Suppressor macrophage treated with lipopolysaccharide for 4 hours (primary cell): ENCODE data around the gene HIVEP3.

ENCODE experiments used
- DNase-seq: peaks from one replicate; pipeline ENCODE4 v3.0.0-alpha.2; 2020

Gene HIVEP3

GRCh38 chr1:41622859-41623732 lies 295.6 kb downstream of the HIVEP3 start:
- DNase-seq = no peak

DNA sequence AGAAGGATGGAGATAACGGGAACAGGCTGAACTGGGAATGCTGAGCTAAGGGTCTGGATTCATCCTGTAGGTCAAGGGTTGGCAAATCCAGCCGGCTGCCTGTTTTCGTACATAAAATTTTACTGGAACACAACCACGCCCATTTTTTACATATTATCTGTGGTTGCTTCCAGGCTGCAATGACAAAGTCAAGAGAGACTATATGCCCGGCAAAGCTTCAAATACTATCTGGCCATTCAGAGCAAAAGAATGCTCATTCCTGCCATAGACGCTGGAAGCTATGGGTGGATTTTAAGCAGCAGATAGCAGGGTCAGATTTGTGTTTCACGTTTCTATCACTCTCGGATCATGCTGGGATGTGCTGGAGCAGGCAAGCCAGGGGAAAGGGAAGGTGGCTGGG lies 296.3 kb downstream of the HIVEP3 start:
- no peak for DNase-seq

DNA sequence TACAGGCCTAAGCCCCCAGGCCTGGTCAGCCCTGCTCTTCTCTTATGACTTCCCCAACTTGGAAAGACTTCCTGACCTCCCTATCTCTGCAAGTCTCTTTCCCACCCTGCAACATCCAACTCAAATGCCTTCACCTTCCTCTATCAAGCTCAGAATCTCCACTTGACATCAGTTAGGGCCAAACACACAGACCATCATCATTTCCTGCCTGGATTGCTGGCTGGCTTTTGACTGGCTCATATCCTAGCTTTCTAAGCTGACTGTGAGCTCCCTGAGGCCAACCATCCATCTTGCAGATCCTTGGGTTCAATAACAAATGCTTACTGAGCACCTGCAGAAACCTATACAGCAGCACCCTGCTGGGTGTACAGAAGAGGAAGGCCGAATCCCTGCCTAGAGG lies 296.9 kb downstream of the HIVEP3 start:
- no peak for DNase-seq

- DNase-seq = no peak
These were observed 297.5 kb downstream of the HIVEP3 start for GRCh38 chr1:41621256-41621655.

DNA sequence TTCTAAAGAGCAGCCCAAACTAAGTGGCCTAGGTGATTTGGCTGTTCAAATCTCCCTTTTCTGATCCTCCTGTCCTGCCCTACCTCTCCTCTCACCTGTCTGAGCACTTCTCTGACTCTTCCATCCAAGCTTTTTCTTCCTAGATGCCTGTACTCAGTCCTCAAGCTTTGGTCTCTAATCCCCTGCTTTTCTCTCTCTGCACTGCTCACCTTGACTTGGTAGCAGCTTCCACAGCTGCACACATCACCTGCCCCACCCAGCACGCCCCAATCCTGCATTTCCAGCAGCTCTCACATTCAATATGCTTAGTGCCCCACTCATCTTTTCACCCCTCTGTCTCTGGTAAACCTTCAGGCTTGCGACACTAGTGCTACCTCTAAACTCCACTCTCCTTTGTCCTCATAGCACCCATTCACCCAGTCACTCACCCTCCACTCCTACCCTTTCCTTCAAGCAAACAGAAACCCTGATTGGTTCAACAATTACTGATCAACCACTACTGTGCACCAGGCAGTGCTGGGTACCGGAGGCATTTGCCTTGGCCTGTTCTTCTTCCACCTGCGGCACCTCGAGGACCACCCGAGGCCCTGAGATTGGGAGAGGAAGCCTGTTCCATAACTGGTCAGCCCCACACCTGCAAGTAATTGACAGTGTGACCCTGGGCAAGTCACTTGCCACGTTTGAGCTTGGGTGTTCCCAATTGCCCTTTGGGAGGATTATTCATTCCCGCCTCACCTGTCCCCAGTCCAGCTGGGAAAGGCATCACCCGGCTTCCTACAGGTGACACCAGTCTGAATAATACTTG lies 298.2 kb downstream of the HIVEP3 start:
- DNase-seq = no peak

- DNase-seq = no peak
These were observed 299.0 kb downstream of the HIVEP3 start for GRCh38 chr1:41619511-41620364.

DNA sequence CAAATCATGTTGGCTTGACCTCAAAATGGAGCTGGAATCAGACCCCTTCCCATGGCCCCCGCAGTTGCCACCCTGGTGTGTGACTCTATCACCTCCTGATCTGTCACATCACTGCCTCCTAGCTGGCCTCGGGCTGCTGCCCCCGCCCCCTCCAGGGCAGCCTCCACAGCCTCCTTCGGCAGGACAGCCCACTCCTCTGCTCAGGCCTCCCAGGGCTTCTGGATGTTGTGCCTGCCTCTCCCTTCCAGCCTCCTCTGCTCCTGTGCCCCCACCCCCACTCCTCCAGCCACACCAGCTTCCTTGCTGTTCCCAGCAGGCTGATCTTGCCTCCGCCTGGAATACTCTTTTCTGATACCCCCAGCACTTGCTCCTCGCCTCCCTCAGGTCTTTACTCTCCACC lies 299.9 kb downstream of the HIVEP3 start:
- DNase-seq = no peak

GRCh38 chr1:41618066-41618825 lies 300.5 kb downstream of the HIVEP3 start:
- DNase-seq = peak; percentile 30

DNA sequence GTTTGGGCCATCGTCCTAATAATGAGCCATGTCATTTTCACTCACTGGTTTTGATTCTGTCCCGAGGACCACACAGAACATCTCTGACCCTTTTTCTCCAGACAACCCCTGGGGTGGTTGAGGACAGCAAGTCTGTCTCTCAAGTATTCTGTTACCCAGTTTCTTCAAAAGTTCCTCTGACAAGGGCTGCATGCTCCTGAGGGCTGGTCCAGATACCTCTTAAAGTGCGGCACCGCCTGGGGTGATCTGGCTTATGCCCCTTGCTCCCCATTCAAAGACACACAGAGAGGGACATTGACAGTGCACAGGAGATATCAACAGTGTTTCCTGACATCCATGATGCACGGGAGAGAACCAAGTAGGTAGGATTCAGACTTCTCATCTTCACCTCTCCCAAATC lies 301.4 kb downstream of the HIVEP3 start:
- no peak for DNase-seq

DNA sequence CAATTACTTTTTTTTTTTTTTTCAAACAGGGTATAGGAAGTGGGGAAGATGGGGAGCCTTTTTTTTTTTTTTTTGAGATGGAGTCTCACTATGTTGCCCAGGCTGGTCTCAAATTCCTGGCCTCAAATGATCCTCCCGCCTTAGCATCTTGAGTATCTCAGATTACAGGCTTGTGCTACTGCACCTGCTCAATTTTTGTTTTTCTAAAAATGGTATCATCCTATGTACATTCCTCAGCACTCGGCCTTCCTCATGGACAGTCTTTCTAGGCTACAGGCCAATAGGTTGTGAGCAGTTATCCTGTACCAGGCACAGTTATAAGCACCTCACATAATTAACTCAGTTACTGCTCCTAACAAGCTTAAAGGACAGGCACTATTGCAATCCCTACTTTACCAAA lies 302.2 kb downstream of the HIVEP3 start:
- no peak for DNase-seq

DNA sequence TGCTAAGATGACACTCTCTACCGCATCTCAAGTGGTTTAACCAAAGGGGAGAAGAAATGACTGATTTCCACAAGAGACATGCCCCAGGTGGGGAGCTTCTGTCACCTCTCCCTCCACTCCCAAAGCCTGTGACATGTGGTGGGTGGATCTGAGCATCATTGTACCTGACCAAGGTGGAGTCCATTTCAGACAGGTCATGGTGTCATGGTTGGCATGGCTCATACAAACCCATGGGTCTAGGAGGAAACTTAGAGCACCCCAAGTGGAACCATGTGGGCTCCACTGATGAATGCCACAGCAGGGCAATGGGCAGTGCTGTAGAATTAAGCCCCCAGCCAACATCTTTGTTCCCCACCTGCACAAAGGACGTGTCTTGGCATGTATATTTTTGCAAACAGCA lies 302.7 kb downstream of the HIVEP3 start:
- DNase-seq = no peak

DNA sequence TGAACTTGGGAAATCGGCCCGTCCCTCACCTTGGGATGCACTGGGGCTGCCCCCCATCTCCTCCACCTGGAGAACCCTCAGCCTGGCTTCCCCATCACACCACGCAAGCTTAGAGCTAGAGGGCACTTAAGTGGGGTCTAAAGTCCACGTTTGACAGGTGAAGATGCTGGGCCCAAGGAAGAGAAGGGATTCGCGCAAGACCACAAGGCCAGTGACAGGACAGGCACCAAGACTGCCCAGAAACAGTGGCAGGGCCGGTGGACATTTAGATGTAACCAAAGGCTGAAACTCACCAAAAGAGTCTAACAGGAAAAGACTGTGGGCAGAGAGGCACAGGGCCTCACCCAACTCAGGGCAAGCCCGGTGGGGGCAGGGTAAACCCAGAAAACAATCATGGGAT lies 303.4 kb downstream of the HIVEP3 start:
- DNase-seq = no peak

DNA sequence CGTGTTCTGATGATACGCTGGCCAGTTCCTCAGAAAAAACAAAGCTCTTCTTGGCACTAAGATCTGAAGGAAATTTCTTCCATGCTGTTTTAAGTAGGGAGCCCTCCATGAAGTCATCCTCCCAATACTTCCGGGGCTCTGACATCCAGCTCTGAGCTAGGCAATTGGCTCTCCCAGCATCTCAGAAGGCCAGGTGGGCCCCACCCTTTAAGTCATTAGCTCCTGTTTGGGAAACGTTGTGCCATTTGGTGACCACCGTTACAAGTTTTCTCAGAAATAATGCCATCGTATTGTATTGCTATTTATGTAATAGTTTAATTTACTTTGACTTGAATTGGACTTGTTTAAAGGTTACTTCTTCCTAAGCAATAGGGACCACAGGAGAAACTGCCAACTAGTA lies 303.9 kb downstream of the HIVEP3 start:
- DNase-seq = no peak

DNA sequence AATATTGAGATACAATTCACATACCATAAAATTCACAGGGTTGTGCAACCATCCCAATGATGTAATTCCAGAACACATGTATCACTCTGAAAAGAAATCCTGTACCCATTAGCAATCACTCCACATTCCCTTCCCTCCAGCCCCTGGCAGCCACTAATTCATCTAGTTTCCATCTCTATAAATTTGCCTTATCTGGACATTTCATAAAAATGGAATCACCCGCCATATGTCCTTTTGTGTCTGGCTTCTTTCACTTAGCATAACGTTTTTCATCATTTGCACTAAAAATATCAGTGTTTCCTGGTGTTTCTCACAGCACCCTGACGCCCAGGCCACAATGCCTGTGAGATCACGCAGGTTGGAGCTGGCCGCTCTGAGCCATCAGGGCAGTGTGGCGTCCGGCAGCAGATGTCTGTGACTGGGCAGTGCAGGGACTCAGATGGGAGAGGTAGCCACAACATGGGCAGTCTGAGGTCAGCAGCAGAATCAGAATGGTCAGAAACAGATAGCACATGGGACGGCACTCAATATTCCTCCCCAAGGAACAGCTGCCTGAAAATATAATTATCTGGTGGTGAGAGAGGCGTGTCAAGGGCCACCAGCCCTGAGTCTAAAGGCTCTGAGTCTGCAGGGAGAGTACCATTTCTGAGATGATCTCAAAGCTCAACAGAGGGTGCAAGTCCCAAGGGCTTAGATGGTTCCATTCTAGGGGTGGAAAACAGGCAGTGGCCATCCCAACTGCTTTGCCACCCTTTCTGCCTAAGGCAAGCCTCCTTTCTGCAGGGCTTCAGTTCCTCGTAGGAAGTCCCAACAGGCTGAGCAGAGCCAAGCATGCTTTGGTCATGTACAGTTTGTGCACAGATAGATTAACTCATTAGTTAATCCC lies 304.8 kb downstream of the HIVEP3 start:
- DNase-seq = peak; percentile 81

DNA sequence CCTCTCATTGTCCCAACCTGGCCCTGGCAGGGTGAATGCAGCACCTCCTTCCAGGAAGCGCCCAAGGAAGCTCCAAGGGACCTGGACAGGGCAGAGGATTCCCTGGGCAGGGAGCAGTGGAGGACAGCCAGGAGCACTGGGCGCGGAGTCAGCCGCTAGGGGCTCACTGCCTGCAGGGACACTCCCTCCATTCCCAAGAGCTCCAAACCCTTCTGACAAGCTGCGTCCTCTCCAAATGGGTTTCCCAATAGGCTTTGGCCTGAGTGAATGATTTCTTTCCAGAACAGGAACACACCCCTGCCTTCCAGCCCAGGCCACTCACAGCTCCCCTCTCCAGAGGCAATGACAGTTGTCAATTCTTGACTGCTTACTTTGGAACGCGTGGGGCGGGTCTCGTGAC lies 305.8 kb downstream of the HIVEP3 start:
- no peak for DNase-seq

- DNase-seq = no peak
These were observed 306.7 kb downstream of the HIVEP3 start for GRCh38 chr1:41611932-41612450.

GRCh38 chr1:41611068-41611931 lies 307.4 kb downstream of the HIVEP3 start:
- DNase-seq = no peak

GRCh38 chr1:41610361-41610760 lies 308.4 kb downstream of the HIVEP3 start:
- no peak for DNase-seq

DNA sequence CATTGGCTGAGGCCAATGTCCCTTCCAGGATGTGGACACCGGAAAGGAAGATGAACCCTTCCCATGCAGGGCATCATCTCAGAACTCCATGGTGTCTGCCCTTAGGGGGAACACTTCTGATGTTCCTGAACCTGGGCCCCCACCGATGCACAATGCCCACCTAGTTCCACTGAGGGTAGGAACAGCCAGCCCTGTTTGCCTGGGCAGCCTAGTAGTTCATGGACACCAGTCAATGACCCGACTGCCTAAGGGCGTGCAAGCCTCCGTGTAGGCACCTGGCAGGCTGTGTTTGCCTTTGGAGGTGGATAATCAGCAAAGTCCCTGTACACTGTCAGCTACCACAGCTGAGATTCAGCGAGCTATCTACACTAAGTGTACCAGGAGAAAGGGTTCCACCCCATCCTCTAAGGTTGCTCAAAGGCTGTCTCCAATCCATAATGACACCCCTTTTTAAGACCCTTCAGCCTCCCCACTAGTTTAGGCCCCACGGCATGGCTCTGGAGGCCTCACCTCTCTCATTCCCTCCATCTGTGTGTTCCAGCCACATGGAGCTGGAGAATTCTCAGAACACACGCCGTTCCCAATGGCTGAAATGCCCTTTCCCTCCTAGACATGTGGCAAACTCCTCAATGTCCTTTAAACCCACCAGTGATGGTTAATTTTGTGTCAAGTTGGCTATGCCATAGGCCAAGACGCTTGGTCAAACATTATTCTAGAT lies 309.4 kb downstream of the HIVEP3 start:
- DNase-seq = no peak
